Neuronal stem cell (in vitro differentiated cells): Measurements from ENCODE around the gene BCL2L11.

Experiments
- DNase-seq: peaks from one replicate; pipeline ENCODE4 v3.0.0-alpha.2; 2013; ENCODE audit warnings: low spot score
- H2AFZ ChIP-seq: one replicate; pipeline ENCODE4 v1.6.1; 2013; ENCODE audit warnings: mild to moderate bottlenecking, low read length, inconsistent platforms
- H2AK5ac ChIP-seq: 2 replicates; pipeline ENCODE4 v1.6.1; 2013; ENCODE audit warnings: low read depth, mild to moderate bottlenecking, inconsistent platforms, low read length, moderate library complexity, mixed read lengths
- H2BK120ac ChIP-seq: 2 replicates; pipeline ENCODE4 v1.6.1; 2013; ENCODE audit warnings: low read depth, mild to moderate bottlenecking, inconsistent platforms, low read length, moderate library complexity, mixed read lengths
- H2BK12ac ChIP-seq: one replicate; pipeline ENCODE4 v1.6.1; 2013; ENCODE audit warnings: low read length, inconsistent platforms
- H2BK15ac ChIP-seq: 2 replicates; pipeline ENCODE4 v1.6.1; 2013; ENCODE audit warnings: mild to moderate bottlenecking, low read length, inconsistent platforms, mixed read lengths
- H2BK5ac ChIP-seq: one replicate; pipeline ENCODE4 v1.6.1; 2013; ENCODE audit warnings: inconsistent platforms, mild to moderate bottlenecking, low read length, moderate library complexity
- H3K14ac ChIP-seq: one replicate; pipeline ENCODE4 v1.6.1; 2013; ENCODE audit warnings: low read length, inconsistent platforms
- H3K18ac ChIP-seq: 2 replicates; pipeline ENCODE4 v1.6.1; 2013; ENCODE audit warnings: low read length, inconsistent platforms
- H3K23ac ChIP-seq: 2 replicates; pipeline ENCODE4 v1.6.1; 2013; ENCODE audit warnings: low read depth, mild to moderate bottlenecking, mixed read lengths, low read length, inconsistent platforms; ENCODE audit not compliant: poor library complexity
- H3K27ac ChIP-seq: replicated peaks from 3 replicates; pipeline ENCODE4 v1.5.1; 2013; ENCODE audit warnings: low read length, inconsistent platforms
- H3K27me3 ChIP-seq, 3 experiments: 2 replicates each; pipeline ENCODE4 v1.6.1; 2013; ENCODE audit warnings: low read length in 3 of 3, mild to moderate bottlenecking in 2 of 3, inconsistent platforms in 1 of 3, low read depth in 1 of 3, mixed read lengths in 1 of 3, moderate library complexity in 1 of 3; ENCODE audit not compliant: control insufficient read depth in 3 of 3, insufficient read depth in 3 of 3
- H3K36me3 ChIP-seq, 2 donors: replicated peaks in 1 of 2; 2 replicates each; pipeline ENCODE4 v1.6.1; 2013; ENCODE audit warnings: low read length in 2 of 2; ENCODE audit not compliant: control insufficient read depth in 2 of 2, insufficient read depth in 2 of 2
- H3K4ac ChIP-seq: 2 replicates; pipeline ENCODE4 v1.6.1; 2013; ENCODE audit warnings: inconsistent platforms, mild to moderate bottlenecking, low read length, moderate library complexity
- H3K4me1 ChIP-seq, 2 donors: 1 replicate in 1 of 2; 2 replicates in 1 of 2; pipeline ENCODE4 v1.6.1; 2013; ENCODE audit warnings: low read length in 2 of 2, low read depth in 1 of 2; ENCODE audit not compliant: control insufficient read depth in 2 of 2, insufficient read depth in 1 of 2
- H3K4me2 ChIP-seq: one replicate; pipeline ENCODE4 v1.6.1; 2013; ENCODE audit warnings: mild to moderate bottlenecking, low read length, inconsistent platforms; ENCODE audit not compliant: insufficient read depth, poor library complexity, severe bottlenecking
- H3K4me3 ChIP-seq, 2 donors: 2 replicates each; pipeline ENCODE4 v1.5.1; 2013; ENCODE audit warnings: low read length in 2 of 2, mild to moderate bottlenecking in 2 of 2, inconsistent platforms in 1 of 2, moderate library complexity in 1 of 2
- H3K79me1 ChIP-seq: one replicate; pipeline ENCODE4 v1.6.1; 2013; ENCODE audit warnings: low read depth, mild to moderate bottlenecking, inconsistent platforms, low read length, moderate library complexity
- H3K9ac ChIP-seq: one replicate; pipeline ENCODE4 v1.6.1; 2013; ENCODE audit warnings: mild to moderate bottlenecking, low read depth, low read length, inconsistent platforms; ENCODE audit not compliant: poor library complexity
- H3K9me3 ChIP-seq, 2 donors: replicated peaks in 1 of 2; 2 replicates each; pipeline versions ENCODE3 to v1.6.1; 2013; ENCODE audit warnings: low read length in 2 of 2, mild to moderate bottlenecking in 2 of 2, inconsistent platforms in 1 of 2, low read depth in 1 of 2, mixed read lengths in 1 of 2, moderate library complexity in 1 of 2; ENCODE audit not compliant: control insufficient read depth in 2 of 2, insufficient read depth in 1 of 2
- H4K8ac ChIP-seq: one replicate; pipeline ENCODE4 v1.6.1; 2013; ENCODE audit warnings: low read depth, mild to moderate bottlenecking, inconsistent platforms, low read length, moderate library complexity
- H4K91ac ChIP-seq: one replicate; pipeline ENCODE4 v1.6.1; 2013; ENCODE audit warnings: low read length, low read depth, mild to moderate bottlenecking, inconsistent platforms; ENCODE audit not compliant: poor library complexity
- WGBS, 2 donors: extraction: QIAGEN DNeasy Blood & Tissue Kit; methylation state at CpG; one replicate each; pipeline ENCODE4 v1.1.7; 2013; ENCODE audit warnings: missing lambda C conversion rate in 2 of 2, mixed read lengths in 1 of 2; ENCODE audit not compliant: insufficient read length in 2 of 2, insufficient replicate concordance in 1 of 2; ENCODE audit errors: extremely low coverage in 2 of 2; 5-methylcytosine and 5-hydroxymethylcytosine counted together

The BCL2L11 gene

GRCh38 chr2:111099402-111099801, 21.3 kb upstream of the BCL2L11 start:
- no peak for DNase-seq
- H2BK15ac ChIP-seq, result no peak overlapping the region
- no peak overlapping the region for H3K4me2 ChIP-seq
- no peaks in the 10 kb centered on the region for H3K27me3 ChIP-seq
- no peak overlapping the region for H3K14ac ChIP-seq
- no peak overlapping the region for H4K91ac ChIP-seq
- no peak overlapping the region for H3K23ac ChIP-seq
- H2AFZ ChIP-seq, result no peak overlapping the region
- H3K9me3 ChIP-seq, result no peaks in the 10 kb centered on the region
- H3K4me1 ChIP-seq, result peaks cover 0 to 14% of the 10 kb centered on the region in 2 donors
- WGBS, 2 donors, result no CpG with 5 or more reads among the region's 3 CpGs
- no peaks in the 10 kb centered on the region for H3K79me1 ChIP-seq
- no peak overlapping the region for H2BK5ac ChIP-seq
- H3K27ac ChIP-seq, result no peak overlapping the region
- no peak overlapping the region for H4K8ac ChIP-seq
- H2BK120ac ChIP-seq, result no peak overlapping the region
- H2AK5ac ChIP-seq, result no peak overlapping the region
- H3K9ac ChIP-seq, result no peak overlapping the region
- no peak overlapping the region for H3K4ac ChIP-seq
- H3K18ac ChIP-seq, result no peak overlapping the region
- no peak overlapping the region for H2BK12ac ChIP-seq
- no peaks in the 10 kb centered on the region for H3K36me3 ChIP-seq
- no peak overlapping the region for H3K4me3 ChIP-seq

DNA sequence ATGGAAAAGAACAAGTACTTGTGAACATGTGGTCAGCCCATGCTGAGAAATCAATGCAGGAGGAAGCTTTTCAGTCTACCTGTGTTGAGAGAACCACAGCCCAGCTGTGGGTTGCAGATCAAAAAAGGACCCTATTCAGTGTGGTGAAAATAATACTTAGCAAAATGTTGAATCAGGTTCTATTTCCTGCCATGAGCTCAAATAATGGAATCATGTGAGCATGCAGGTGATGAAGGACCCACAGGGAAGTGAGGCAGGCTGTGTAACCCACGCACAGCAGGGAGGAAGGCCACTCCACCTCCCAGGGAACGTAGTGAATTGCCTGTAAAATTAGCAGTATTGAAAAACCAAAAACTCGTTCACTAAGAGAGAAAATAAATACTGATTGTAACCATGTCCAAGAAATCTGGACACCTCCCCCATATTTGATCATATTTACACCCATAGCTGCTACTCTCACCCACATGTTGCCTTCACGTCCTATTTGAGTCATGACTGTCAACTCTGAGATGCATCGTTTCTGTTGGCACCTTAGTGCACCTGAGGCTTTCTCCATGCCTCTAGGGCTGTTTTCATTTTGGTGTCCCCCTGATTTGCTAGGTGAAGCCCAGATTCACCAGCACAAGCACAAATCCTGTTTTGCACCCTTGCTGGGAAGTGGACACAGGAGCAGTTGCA, 20.5 kb upstream of the BCL2L11 start:
- Histone ChIP-seq H4K91ac (no peak overlapping the region), H3K27ac (no peak overlapping the region), H2AFZ (no peak overlapping the region), H3K14ac (no peak overlapping the region), H3K36me3 (no peaks in the 10 kb centered on the region), H3K79me1 (no peaks in the 10 kb centered on the region), H3K9ac (no peak overlapping the region), H2AK5ac (no peak overlapping the region), H3K4me1 (peaks cover 0 to 14% of the 10 kb centered on the region in 2 donors), H2BK120ac (no peak overlapping the region), H2BK12ac (no peak overlapping the region), H4K8ac (no peak overlapping the region), H3K9me3 (no peaks in the 10 kb centered on the region), H2BK15ac (no peak overlapping the region), H2BK5ac (no peak overlapping the region), H3K27me3 (no peaks in the 10 kb centered on the region), H3K4ac (no peak overlapping the region), H3K4me3 (no peak overlapping the region), H3K4me2 (no peak overlapping the region), H3K23ac (no peak overlapping the region), H3K18ac (peak overlapping the region; percentile 73)
- no peak for DNase-seq
- WGBS, 2 donors, result no CpG with 5 or more reads among the region's 5 CpGs

DNA sequence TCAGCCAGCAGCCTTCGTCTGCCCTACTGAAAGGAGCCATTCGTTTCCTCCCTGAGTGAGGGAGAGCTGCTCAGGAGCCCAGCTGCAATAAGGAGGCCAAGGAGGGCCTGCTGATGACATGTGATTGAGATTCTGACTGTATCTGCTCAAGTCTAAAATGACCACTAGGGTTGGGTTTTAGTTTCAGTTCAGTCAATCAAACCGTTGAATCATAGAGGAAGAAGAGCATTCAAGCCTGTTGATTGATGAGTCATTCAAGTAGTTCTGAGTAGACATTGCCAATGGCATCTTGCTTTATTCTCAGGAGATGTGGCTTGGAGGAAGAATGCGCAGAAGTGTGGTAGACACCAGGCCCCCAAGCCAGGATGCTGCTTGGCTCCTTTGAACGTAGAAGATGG, 19.9 kb upstream of the BCL2L11 start:
- WGBS, 2 donors, result no CpG with 5 or more reads among the region's 5 CpGs
- Histone ChIP-seq H3K9ac (no peak overlapping the region), H2AK5ac (no peak overlapping the region), H3K27ac (no peak overlapping the region), H3K36me3 (no peaks in the 10 kb centered on the region), H3K27me3 (no peaks in the 10 kb centered on the region), H2BK12ac (no peak overlapping the region), H2BK5ac (no peak overlapping the region), H2AFZ (no peak overlapping the region), H3K4me1 (peaks cover 0 to 12% of the 10 kb centered on the region in 2 donors), H4K8ac (no peak overlapping the region), H3K4me3 (no peak overlapping the region), H3K23ac (no peak overlapping the region), H3K18ac (peak overlapping the region; percentile 73), H3K79me1 (no peaks in the 10 kb centered on the region), H3K4me2 (no peak overlapping the region), H3K9me3 (no peaks in the 10 kb centered on the region), H2BK15ac (no peak overlapping the region), H3K14ac (no peak overlapping the region), H2BK120ac (no peak overlapping the region), H3K4ac (no peak overlapping the region), H4K91ac (no peak overlapping the region)
- DNase-seq, result no peak

DNA sequence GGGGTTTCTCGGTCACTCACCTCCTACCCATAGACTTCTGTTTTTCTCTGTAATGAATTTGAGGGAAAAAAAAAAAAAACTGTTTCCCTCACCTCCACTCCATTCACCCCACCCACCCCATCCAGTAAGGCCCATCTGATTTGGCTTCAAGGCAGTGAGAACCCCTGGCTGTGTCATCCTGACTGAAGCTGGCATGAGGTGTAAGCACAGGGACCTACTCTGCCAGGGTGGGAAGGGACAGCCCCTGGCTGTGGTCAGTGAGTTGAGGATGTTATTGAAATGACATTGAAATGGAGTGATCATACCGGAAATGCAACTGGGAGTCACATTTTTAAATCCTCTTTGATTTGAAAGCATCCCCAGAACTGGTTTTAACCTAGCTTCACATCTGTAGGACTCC, 19.1 kb upstream of the BCL2L11 start:
- Histone ChIP-seq H2AFZ (no peak overlapping the region), H3K9ac (no peak overlapping the region), H2BK12ac (no peak overlapping the region), H2AK5ac (no peak overlapping the region), H4K8ac (no peak overlapping the region), H3K4ac (no peak overlapping the region), H3K4me2 (no peak overlapping the region), H2BK5ac (no peak overlapping the region), H3K4me3 (no peak overlapping the region), H3K9me3 (no peaks in the 10 kb centered on the region), H3K18ac (peak overlapping the region; percentile 67), H4K91ac (no peak overlapping the region), H2BK15ac (no peak overlapping the region), H3K23ac (no peak overlapping the region), H3K27ac (no peak overlapping the region), H3K79me1 (no peaks in the 10 kb centered on the region), H3K36me3 (no peaks in the 10 kb centered on the region), H3K4me1 (peaks cover 0 to 12% of the 10 kb centered on the region in 2 donors), H3K27me3 (no peaks in the 10 kb centered on the region), H3K14ac (no peak overlapping the region), H2BK120ac (no peak overlapping the region)
- no peak for DNase-seq
- no CpG with 5 or more reads among the region's 2 CpGs for WGBS, 2 donors
